ENCODE measurements around the gene PRKCH. TPM values are rescaled to one million over a fixed set of nuclear protein-coding genes. Genes with fewer than 3 reads are reported as not detected.
A peak's percentile ranks its signal among the peaks of the same experiment; 100 is the strongest.

The PRKCH gene
- total and polyA plus RNA-seq, 10 of the 15 experiments (the other 5 are each of a cell fraction or from before 2014, with no cell fraction given), result 10.7 to 140 (median 33.2) TPM

DNA sequence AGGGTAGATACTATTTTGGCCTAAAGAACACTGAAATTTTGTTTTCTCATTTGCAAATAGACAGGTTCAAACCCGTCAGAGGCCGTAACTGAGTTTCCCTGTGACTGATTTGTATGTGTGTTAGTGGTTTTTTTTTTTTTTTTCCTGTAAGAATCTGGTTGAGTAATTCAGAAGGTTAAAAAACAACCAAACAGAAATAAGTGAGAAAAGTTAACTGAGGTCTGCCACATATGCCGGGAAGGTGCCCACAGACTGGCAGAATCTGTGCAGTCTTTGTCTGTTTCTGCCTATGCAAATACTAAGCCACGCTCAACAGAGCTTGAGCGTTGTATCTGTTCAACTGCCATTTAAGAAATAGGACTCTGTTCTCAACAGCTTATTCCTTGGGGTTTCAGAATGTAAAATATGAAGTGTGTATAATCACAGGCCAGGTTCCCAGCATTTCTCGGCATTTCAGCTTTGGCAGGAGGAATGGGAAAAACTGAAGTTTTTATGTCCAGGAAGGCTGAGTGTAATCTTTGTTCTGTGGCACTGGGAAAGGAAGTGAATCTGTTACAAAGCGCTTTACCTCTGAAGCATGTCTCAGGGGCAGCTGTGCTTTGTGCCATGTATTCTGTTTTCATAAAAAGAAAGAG, 181.9 kb downstream of the PRKCH start (continued):
- TF ChIP-seq, protein P1, sequence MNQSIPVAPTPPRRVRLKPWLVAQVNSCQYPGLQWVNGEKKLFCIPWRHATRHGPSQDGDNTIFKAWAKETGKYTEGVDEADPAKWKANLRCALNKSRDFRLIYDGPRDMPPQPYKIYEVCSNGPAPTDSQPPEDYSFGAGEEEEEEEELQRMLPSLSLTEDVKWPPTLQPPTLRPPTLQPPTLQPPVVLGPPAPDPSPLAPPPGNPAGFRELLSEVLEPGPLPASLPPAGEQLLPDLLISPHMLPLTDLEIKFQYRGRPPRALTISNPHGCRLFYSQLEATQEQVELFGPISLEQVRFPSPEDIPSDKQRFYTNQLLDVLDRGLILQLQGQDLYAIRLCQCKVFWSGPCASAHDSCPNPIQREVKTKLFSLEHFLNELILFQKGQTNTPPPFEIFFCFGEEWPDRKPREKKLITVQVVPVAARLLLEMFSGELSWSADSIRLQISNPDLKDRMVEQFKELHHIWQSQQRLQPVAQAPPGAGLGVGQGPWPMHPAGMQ (IDR thresholded peaks at IDR 0.05; ENCODE audit: borderline replicate concordance), result no peak
- TF ChIP-seq MYC (IDR thresholded peaks at IDR 0.05; ENCODE audit: insufficient read depth, insufficient read length, insufficient replicate concordance, low read length, severe bottlenecking), result no peak
- TF ChIP-seq, protein P2, sequence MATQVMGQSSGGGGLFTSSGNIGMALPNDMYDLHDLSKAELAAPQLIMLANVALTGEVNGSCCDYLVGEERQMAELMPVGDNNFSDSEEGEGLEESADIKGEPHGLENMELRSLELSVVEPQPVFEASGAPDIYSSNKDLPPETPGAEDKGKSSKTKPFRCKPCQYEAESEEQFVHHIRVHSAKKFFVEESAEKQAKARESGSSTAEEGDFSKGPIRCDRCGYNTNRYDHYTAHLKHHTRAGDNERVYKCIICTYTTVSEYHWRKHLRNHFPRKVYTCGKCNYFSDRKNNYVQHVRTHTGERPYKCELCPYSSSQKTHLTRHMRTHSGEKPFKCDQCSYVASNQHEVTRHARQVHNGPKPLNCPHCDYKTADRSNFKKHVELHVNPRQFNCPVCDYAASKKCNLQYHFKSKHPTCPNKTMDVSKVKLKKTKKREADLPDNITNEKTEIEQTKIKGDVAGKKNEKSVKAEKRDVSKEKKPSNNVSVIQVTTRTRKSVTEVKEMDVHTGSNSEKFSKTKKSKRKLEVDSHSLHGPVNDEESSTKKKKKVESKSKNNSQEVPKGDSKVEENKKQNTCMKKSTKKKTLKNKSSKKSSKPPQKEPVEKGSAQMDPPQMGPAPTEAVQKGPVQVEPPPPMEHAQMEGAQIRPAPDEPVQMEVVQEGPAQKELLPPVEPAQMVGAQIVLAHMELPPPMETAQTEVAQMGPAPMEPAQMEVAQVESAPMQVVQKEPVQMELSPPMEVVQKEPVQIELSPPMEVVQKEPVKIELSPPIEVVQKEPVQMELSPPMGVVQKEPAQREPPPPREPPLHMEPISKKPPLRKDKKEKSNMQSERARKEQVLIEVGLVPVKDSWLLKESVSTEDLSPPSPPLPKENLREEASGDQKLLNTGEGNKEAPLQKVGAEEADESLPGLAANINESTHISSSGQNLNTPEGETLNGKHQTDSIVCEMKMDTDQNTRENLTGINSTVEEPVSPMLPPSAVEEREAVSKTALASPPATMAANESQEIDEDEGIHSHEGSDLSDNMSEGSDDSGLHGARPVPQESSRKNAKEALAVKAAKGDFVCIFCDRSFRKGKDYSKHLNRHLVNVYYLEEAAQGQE (IDR thresholded peaks at IDR 0.05; ENCODE audit: low read depth, low read length), result no peak
- TF ChIP-seq, protein P3, sequence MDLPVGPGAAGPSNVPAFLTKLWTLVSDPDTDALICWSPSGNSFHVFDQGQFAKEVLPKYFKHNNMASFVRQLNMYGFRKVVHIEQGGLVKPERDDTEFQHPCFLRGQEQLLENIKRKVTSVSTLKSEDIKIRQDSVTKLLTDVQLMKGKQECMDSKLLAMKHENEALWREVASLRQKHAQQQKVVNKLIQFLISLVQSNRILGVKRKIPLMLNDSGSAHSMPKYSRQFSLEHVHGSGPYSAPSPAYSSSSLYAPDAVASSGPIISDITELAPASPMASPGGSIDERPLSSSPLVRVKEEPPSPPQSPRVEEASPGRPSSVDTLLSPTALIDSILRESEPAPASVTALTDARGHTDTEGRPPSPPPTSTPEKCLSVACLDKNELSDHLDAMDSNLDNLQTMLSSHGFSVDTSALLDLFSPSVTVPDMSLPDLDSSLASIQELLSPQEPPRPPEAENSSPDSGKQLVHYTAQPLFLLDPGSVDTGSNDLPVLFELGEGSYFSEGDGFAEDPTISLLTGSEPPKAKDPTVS (IDR thresholded peaks at IDR 0.05; ENCODE audit: low read depth, low read length), result no peak
- TF ChIP-seq SPI1 (IDR thresholded peaks at IDR 0.05; ENCODE audit: borderline replicate concordance, insufficient read depth, low read depth, low read length), result peak; percentile 71; the same call in 1 of the 2 replicates
- TF ChIP-seq BRCA1 (IDR thresholded peaks at IDR 0.05; ENCODE audit: low read depth, low read length), result no peak
- TF ChIP-seq, protein P4, sequence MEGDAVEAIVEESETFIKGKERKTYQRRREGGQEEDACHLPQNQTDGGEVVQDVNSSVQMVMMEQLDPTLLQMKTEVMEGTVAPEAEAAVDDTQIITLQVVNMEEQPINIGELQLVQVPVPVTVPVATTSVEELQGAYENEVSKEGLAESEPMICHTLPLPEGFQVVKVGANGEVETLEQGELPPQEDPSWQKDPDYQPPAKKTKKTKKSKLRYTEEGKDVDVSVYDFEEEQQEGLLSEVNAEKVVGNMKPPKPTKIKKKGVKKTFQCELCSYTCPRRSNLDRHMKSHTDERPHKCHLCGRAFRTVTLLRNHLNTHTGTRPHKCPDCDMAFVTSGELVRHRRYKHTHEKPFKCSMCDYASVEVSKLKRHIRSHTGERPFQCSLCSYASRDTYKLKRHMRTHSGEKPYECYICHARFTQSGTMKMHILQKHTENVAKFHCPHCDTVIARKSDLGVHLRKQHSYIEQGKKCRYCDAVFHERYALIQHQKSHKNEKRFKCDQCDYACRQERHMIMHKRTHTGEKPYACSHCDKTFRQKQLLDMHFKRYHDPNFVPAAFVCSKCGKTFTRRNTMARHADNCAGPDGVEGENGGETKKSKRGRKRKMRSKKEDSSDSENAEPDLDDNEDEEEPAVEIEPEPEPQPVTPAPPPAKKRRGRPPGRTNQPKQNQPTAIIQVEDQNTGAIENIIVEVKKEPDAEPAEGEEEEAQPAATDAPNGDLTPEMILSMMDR (IDR thresholded peaks at IDR 0.05 in 2 of 3, conservative IDR thresholded peaks at IDR 0.05 in 1 of 3; ENCODE audit: control insufficient read depth in 2 of 3, extremely low read depth in 1 of 3, insufficient read depth in 1 of 3, low read depth in 3 of 3, low read length in 3 of 3), result no peak
- no peak for TF ChIP-seq PML (IDR thresholded peaks at IDR 0.05; ENCODE audit: low read length)
- TF ChIP-seq LARP7 (IDR thresholded peaks at IDR 0.05), result no peak
- TF ChIP-seq, protein P5, sequence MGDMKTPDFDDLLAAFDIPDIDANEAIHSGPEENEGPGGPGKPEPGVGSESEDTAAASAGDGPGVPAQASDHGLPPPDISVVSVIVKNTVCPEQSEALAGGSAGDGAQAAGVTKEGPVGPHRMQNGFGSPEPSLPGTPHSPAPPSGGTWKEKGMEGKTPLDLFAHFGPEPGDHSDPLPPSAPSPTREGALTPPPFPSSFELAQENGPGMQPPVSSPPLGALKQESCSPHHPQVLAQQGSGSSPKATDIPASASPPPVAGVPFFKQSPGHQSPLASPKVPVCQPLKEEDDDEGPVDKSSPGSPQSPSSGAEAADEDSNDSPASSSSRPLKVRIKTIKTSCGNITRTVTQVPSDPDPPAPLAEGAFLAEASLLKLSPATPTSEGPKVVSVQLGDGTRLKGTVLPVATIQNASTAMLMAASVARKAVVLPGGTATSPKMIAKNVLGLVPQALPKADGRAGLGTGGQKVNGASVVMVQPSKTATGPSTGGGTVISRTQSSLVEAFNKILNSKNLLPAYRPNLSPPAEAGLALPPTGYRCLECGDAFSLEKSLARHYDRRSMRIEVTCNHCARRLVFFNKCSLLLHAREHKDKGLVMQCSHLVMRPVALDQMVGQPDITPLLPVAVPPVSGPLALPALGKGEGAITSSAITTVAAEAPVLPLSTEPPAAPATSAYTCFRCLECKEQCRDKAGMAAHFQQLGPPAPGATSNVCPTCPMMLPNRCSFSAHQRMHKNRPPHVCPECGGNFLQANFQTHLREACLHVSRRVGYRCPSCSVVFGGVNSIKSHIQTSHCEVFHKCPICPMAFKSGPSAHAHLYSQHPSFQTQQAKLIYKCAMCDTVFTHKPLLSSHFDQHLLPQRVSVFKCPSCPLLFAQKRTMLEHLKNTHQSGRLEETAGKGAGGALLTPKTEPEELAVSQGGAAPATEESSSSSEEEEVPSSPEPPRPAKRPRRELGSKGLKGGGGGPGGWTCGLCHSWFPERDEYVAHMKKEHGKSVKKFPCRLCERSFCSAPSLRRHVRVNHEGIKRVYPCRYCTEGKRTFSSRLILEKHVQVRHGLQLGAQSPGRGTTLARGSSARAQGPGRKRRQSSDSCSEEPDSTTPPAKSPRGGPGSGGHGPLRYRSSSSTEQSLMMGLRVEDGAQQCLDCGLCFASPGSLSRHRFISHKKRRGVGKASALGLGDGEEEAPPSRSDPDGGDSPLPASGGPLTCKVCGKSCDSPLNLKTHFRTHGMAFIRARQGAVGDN (IDR thresholded peaks at IDR 0.05), result 0 out of 2 replicates have a peak, but pooled peaks have one; percentile 10

Data from GM12878 (cell line).